Activated T-helper 17 cell treated with anti-CD3 and anti-CD28 coated beads, Interleukin-2, amount 50 U/mL, for 72 hours (primary cell): ENCODE data around the gene KCNQ1. TPM values are rescaled to one million over a fixed set of nuclear protein-coding genes. Genes with fewer than 3 reads are reported as not detected.

Experiments used
- ATAC-seq: fragments of 150-1000 bp; cut with Tn5 transposase; replicated peaks from 2 replicates; pipeline ENCODE4 v1.10.0; 2021; ENCODE audit warnings: mild to moderate bottlenecking, moderate library complexity
- H3K27ac Mint-ChIP-seq: one replicate; pipeline ENCODE4 v1.8.0; 2022; ENCODE audit warnings: mixed read lengths
- H3K27me3 Mint-ChIP-seq: one replicate; pipeline ENCODE4 v1.8.0; 2022; ENCODE audit warnings: mixed read lengths
- H3K36me3 Mint-ChIP-seq: one replicate; pipeline ENCODE4 v1.8.0; 2022; ENCODE audit warnings: low read depth, mild to moderate bottlenecking, mixed read lengths
- H3K4me1 Mint-ChIP-seq: one replicate; pipeline ENCODE4 v1.8.0; 2022; ENCODE audit warnings: mixed read lengths
- H3K4me3 Mint-ChIP-seq: one replicate; pipeline ENCODE4 v1.8.0; 2022; ENCODE audit warnings: mild to moderate bottlenecking, mixed read lengths
- H3K9me3 Mint-ChIP-seq: one replicate; pipeline ENCODE4 v1.8.0; 2022; ENCODE audit warnings: mixed read lengths
- total RNA-seq, 2 donors: library from RNA; stranded (reverse); gene quantifications; one replicate each; pipeline ENCODE4 v1.2.3, GENCODE V29; 2022

KCNQ1 gene
- total RNA-seq, 2 donors from 2014 or later: 7.0 to 9.7 TPM

DNA sequence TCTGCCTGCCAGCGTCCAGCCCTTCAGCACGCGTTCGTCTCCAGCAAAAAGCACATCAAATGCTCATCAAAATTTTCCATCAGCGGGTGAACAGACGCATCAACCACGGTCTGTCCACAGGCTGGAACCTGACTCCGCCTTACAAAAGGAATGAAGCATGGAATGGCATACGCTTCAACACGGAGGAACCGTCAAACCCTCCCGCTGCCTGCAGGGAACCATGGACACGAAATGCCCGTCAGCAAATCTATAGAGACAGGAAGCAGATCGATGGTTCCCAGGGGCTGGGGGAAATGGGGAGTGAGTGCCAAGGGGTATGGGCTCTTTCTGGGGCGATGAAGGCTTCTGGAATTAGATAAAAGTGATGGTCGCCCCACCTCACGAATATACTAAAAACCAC lies 28.0 kb upstream of the KCNQ1 start:
- H3K27ac Mint-ChIP-seq: no peak overlapping the region
- H3K4me1 Mint-ChIP-seq: no peaks in the 10 kb centered on the region
- no peak overlapping the region for H3K4me3 Mint-ChIP-seq
- no peak for ATAC-seq
- no peaks in the 10 kb centered on the region for H3K27me3 Mint-ChIP-seq
- no peaks in the 10 kb centered on the region for H3K9me3 Mint-ChIP-seq
- H3K36me3 Mint-ChIP-seq: no peaks in the 10 kb centered on the region

DNA sequence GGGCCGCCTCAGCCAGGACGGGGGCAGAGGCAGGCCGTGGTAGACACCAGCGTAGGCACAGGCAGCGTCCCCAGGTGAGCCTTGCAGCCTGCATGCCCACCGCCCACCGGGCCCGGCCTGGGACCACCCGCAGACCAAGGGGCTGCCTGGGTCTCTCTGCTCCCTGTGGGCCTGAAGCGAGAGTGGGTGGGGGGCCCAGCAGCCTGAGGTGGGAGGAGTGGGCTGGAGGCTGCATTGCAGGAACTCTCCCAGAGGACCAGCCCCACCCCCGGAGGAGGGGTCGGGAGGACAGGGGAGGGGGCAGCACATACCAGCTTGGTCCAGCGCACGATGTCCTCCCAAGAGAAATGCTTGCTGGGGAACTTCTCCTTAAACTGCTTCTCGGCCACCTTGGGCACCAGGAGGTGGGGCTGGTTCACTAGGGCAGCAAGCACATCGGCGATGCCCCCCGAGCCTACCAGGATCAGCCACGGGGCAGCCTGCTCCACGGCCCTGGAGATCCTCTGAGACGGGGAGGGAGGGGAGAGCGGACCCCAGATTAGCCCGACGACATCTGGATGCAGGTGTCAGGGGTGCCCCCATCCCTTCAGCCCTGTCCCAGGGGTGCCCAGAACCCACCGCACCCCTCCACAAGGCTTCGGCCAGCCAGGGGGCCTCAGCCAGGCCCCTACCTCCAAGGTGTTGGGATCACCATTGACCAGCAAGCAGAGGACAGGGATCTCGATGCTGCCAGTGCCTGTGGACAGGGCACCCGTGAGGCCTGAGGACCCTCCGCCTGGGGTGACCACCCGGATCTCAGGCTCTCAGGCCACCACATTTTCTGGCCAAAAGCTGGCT lies 26.7 kb upstream of the KCNQ1 start:
- ATAC-seq: no peak
- H3K4me1 Mint-ChIP-seq: no peaks in the 10 kb centered on the region
- H3K27me3 Mint-ChIP-seq: no peaks in the 10 kb centered on the region
- no peak overlapping the region for H3K27ac Mint-ChIP-seq
- no peaks in the 10 kb centered on the region for H3K9me3 Mint-ChIP-seq
- no peak overlapping the region for H3K4me3 Mint-ChIP-seq
- H3K36me3 Mint-ChIP-seq: no peaks in the 10 kb centered on the region

DNA sequence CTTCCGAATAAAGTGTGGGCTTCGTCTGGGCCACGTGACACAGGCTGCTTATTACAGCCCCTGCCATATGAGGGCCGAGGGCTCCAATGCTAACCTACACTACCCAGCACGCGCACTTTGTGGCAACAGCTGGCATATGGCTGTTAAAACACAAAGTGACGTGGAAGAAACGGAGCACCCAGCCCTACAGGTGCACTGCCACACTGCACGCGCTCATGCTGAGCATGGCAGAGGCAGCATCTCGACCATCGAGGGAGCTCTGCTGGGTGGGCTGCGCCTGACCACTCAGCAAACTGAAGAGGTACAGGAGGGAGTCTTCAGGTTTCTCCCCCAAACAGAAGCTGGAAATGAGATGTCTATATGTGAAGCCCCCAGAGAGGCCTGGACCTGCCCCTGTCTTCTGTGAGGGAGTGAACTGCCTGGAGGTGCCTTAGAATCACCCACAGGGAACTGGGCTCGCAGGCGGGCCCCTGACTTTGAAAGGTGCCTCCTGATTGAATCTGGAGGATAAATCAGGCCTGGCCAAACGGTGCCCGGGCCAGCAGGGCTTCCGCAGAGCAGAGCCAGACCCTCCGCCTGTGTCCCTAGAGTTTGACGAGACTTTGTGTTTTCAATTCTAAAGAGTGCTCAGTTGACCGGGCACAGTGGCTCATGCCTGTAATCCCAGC lies 26.0 kb upstream of the KCNQ1 start:
- H3K27ac Mint-ChIP-seq: no peak overlapping the region

DNA sequence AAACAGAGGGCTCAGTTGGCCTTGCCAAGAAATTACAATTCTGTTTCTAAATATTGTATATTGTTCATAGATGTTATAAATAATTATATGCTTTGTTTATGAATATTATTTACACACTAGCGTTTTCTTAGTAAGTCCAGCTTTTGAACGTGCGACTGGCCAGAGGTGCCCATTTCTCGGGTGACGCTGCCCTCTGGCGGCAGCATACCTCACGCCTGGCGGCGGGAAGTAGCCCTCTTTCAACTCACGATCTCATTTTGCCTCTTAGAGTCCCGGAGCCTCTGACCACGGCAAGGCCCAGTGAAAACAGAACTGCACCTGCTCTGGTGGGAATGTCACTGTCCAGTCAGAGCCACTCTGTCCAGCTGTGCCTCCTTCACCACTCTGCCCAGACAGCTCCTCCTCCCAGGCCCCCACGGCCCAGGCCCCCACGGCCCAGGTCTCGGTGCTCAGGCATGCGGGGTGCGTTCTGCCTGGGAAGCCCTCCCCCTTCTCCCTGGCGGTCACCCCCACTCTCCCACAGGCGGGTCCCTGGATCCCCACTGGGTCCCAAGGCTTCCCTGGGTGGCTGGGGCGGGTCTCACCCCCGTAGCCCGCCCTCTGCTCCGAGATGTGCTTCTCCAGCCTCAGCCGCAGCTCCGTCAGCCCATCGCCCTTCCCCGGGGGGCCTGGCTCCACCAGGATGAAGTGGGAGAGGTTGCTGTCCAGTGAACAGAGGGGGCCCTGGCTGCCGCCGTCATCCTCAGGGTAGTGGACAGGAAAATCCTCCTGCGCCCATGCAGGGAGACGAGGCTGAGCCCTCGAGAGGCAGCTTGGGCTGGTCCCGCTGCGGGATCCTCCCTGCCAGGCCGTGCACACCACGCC lies 24.9 kb upstream of the KCNQ1 start:
- H3K27ac Mint-ChIP-seq: no peak overlapping the region
- ATAC-seq: peak; percentile 64

More for the DNA sequence above, 26.0 kb upstream of the KCNQ1 start:
- Mint-ChIP-seq H3K4me3 (no peak overlapping the region), H3K36me3 (no peaks in the 10 kb centered on the region), H3K4me1 (no peaks in the 10 kb centered on the region), H3K27me3 (no peaks in the 10 kb centered on the region), H3K9me3 (no peaks in the 10 kb centered on the region)
- no peak for ATAC-seq

DNA sequence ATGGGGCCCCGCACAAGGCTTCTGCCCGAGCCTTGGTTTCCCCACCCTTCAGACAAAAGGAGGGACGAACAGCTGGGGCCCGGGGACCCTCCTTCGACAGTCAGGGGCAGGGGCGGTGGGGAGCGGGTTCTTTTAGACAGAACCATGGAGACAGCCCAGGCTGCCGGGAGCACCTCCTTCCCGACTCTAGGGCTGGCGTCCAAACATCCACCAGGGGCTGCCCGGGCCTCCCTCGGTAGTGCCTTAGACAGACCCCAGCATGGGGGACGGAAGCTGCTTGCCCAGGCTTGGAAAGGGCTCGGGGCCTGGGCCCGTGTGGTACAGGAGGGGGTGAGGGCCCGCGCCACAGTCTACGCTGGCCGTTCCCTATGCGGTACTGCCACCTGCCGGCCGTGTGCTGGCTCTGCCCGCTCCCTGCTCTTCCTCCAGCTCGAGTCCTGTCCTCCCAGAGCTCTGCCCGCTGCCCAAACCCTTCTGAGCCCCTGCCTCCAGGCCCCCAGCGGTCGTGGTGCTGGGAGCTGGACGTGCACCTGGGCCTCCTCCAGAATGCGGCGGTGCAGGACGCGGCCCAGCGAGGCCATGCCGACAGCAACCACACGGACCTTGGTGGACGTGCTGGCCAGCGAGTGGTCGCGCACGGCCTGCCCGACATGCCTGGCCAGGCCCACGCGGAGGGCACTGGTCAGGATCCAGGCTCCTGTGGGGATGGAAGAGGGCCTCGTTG lies 24.1 kb upstream of the KCNQ1 start:
- peak; percentile 93 for ATAC-seq
- no peak overlapping the region for H3K27ac Mint-ChIP-seq

More for the DNA sequence above, 24.9 kb upstream of the KCNQ1 start:
- no peaks in the 10 kb centered on the region for H3K27me3 Mint-ChIP-seq
- no peaks in the 10 kb centered on the region for H3K4me1 Mint-ChIP-seq
- H3K9me3 Mint-ChIP-seq: no peaks in the 10 kb centered on the region
- H3K36me3 Mint-ChIP-seq: no peaks in the 10 kb centered on the region
- no peak overlapping the region for H3K4me3 Mint-ChIP-seq

DNA sequence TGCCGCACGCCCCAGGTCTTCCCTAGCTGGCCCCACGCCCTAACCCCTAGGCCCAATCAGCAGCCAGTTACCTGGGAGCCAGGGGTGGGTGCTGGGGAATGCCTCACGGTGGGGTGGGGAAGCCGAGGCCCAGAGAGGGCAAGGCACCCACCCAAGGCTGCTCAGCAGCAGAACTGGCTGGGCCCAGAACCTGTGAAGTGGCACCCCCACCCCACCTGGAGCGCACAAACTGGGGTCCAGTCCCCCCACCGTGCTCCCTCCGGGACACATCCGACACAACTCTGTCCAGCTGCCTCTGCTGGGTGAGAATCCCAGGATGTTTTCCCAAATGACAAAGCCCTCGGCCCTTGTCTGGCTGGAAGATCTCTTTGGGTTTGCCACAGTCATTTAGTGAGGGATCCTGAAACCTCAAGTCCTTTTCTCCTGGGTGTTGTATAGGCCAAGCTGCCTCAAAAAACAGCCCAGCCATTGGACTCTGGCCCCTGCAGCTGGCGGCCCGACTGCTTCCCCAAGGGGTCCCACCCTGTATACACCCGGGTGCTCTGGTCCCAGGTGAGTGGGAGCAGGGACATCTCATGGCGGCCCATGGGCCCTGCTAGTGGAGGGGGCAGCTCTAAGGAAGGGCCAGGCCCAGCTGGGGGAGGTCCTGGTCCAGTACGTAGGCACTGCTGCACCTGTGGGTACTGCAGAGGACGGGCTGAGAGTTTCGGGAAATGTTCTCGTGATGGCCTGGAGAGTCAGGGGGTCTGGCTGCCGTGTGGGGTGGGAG lies 23.4 kb upstream of the KCNQ1 start:
- H3K9me3 Mint-ChIP-seq: no peaks in the 10 kb centered on the region
- no peak for ATAC-seq
- no peak overlapping the region for H3K27ac Mint-ChIP-seq
- no peaks in the 10 kb centered on the region for H3K4me1 Mint-ChIP-seq
- H3K4me3 Mint-ChIP-seq: no peak overlapping the region
- no peaks in the 10 kb centered on the region for H3K36me3 Mint-ChIP-seq
- no peaks in the 10 kb centered on the region for H3K27me3 Mint-ChIP-seq

More for the DNA sequence above, 24.1 kb upstream of the KCNQ1 start:
- H3K4me1 Mint-ChIP-seq: no peaks in the 10 kb centered on the region
- no peaks in the 10 kb centered on the region for H3K36me3 Mint-ChIP-seq
- no peaks in the 10 kb centered on the region for H3K27me3 Mint-ChIP-seq
- no peak overlapping the region for H3K4me3 Mint-ChIP-seq
- H3K9me3 Mint-ChIP-seq: no peaks in the 10 kb centered on the region

DNA sequence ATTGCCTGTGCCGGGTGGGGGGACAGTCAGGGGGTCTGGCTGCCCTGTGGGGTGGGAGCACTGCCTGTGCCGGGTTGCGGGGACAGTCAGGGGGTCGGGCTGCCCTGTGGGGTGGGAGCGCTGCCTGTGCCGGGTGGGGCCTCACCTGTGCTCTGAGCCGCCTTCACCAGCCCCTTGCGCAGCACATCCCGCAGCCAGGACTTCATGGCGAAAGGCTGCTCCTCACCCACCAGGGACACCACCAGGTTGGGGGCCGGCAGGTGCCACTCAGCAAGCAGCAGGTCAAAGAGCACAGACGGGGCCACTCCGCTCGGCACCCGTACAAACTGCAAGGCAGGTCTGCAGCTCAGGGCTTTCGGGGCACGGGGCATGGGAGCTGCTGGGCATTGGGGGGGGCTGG lies 22.8 kb upstream of the KCNQ1 start:
- no peak for ATAC-seq
- Mint-ChIP-seq H3K4me3 (no peak overlapping the region), H3K36me3 (no peaks in the 10 kb centered on the region), H3K27me3 (no peaks in the 10 kb centered on the region), H3K9me3 (no peaks in the 10 kb centered on the region), H3K27ac (no peak overlapping the region), H3K4me1 (no peaks in the 10 kb centered on the region)

DNA sequence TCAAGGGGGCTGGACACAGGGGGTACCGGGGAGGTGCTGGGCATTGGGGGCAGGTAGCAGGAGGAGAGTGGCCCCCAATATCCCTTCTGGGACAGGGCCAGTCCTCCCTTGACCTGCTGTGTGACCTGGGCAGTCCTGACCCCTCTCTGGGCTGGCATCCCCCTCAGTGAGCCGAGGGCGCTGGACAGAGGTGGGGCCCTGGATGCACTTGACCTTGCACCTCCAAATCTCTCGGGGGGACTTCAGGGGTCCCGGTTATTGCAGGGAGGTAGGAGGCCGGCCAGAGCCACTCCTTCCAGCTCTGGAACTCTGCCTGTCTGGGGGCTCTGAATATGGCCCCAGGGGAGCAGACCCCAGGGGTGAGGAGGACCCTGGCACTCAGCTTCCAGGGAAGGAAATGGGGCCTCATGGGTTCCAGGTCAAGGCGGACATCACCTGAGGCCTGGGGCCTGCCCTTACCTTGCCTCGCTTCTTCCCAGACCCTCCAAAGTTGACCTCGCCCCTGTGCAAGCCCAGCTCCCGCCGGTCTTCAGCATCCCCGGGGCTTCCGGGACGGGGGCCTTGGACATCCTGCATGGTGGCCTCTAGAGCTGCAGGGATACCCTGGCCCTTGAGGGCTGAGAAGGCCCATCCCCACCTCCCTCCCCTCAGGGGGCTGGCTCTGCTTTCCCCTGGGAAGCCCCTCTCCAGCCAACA lies 22.2 kb upstream of the KCNQ1 start:
- no peak for ATAC-seq
- Mint-ChIP-seq H3K4me1 (no peaks in the 10 kb centered on the region), H3K27ac (no peak overlapping the region), H3K9me3 (no peaks in the 10 kb centered on the region), H3K27me3 (no peaks in the 10 kb centered on the region), H3K36me3 (no peaks in the 10 kb centered on the region), H3K4me3 (no peak overlapping the region)

DNA sequence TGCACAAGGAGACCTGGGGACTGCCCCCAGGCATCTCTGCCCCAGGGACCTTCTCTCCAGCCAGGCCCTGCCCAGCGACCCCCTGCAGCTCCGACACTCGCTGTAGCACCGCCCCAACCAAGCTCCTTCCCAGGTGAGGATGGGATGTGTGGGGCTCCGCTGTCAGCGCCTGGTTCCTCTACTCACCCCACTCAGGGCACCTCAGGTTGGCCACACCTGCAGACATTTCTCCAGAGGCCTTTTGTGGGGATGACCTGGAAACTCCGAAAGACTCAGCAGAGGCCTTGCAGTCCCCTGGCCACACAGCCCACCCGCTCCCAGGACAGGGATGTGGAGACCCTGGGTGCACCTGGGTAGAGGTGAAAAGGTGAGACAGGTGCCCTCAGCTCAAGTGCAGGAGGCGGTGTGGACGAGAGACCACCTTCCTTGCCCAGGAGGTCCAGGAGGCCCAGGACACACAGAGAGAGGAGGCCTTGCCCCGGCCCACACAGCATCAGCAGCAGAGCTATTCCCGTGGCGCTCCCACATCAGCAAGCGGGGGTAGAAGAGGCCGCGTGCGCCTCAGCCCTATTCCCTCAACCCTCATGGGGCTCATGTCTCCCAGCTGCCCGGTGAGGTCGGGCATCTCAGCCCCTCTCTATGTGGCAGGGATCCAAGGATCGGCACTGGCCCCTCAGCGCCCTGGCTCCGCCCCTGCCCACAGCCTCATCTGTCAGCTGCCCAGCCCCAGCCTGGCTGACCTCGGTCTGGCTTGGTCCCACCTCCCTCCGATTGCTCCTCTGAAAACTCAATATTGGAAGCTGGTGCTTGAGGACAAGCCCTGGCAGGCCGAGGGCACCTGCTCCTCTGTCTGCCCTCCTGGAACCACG lies 21.4 kb upstream of the KCNQ1 start:
- no peaks in the 10 kb centered on the region for H3K4me1 Mint-ChIP-seq
- no peak for ATAC-seq
- H3K27me3 Mint-ChIP-seq: no peaks in the 10 kb centered on the region
- no peaks in the 10 kb centered on the region for H3K9me3 Mint-ChIP-seq
- no peak overlapping the region for H3K27ac Mint-ChIP-seq
- H3K36me3 Mint-ChIP-seq: no peaks in the 10 kb centered on the region
- no peak overlapping the region for H3K4me3 Mint-ChIP-seq

DNA sequence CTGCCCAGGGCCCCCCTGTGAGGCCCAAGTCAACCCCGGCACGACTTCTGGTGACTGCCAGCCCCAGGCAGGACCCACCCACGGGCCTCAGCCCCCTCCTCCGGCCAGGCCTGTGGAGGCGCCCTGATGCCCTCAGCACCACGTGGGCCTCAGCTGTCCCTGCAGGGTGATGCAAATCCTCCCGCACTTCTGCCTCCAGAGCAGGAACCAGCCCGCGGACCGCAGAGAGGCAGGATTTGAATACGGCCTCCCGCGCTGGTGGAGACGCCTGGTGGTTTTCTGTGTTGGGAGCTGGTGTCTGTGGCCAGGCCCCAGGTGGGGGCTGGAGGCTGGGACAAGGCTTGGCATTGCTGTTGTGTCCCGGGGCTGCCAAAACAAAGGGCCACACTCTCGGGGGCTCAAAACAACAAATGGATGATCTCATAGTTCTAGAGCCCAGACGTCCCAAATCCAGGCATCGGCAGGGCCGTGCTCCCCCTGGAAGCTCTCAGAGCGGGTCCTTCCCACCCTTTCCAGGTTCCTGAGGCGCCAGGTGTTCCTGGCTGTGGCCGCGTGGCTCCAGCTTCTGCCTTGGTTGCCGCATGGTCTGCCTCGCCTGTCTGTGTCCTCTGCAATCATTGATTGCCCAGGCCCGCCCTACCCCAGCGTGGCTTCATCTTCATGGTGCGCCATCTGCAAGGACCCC lies 19.9 kb upstream of the KCNQ1 start:
- Mint-ChIP-seq H3K4me1 (no peaks in the 10 kb centered on the region), H3K27me3 (no peaks in the 10 kb centered on the region), H3K9me3 (no peaks in the 10 kb centered on the region), H3K36me3 (no peaks in the 10 kb centered on the region), H3K4me3 (no peak overlapping the region), H3K27ac (no peak overlapping the region)
- ATAC-seq: no peak

DNA sequence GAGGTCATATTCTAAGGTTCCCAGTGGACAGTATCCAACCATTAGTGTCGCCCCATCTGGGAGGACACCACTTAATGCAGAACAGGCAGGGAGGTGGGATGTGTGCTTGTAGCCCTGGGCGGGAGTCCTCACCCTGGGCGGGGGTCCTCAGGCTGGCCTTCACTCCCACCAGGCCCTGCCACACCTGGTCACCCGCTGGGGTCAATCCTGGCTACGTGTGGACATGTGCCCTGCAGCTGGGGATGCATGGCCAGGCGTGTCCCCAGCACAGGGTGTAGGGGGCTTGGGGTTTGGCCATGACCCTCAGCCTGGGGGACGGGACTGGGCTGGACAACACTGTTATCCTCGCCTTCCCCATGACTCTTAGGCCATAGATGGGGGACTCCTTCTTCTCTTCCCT lies 19.3 kb upstream of the KCNQ1 start:
- ATAC-seq: no peak
- H3K4me1 Mint-ChIP-seq: no peaks in the 10 kb centered on the region
- H3K9me3 Mint-ChIP-seq: no peaks in the 10 kb centered on the region
- H3K27me3 Mint-ChIP-seq: no peaks in the 10 kb centered on the region
- H3K27ac Mint-ChIP-seq: no peak overlapping the region
- no peaks in the 10 kb centered on the region for H3K36me3 Mint-ChIP-seq
- H3K4me3 Mint-ChIP-seq: no peak overlapping the region

DNA sequence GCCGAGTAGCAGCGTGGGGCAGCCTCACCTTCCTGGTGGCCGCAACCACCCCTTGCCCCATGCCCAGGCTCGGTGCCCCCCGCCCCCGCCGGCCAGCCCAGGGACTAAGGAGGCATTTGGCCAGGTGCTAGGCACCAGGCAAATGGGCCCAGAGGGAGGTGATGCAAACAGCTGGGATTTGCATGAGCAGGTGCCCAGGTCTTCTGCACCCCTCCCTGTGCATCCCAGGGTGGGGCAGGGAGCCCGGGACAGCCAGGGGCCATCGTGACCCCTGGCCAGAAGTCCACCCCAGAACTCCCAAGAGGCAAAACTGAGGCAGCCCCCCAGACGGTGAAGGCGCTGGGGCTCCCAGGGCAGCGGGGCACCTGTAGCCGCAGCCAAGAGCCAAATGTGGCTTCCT lies 18.6 kb upstream of the KCNQ1 start:
- Mint-ChIP-seq H3K9me3 (no peaks in the 10 kb centered on the region), H3K27me3 (no peaks in the 10 kb centered on the region), H3K4me3 (no peak overlapping the region), H3K36me3 (no peaks in the 10 kb centered on the region), H3K27ac (no peak overlapping the region), H3K4me1 (no peaks in the 10 kb centered on the region)
- no peak for ATAC-seq
